Mammary epithelial cell (primary cell): ENCODE measurements around the gene C12orf75.
"Not testable (repeated sequence)": the region's sequence is repeated elsewhere in the genome, so short reads cannot be mapped to it uniquely, and the experiment has no call there.

Source experiments
- EZH2 ChIP-seq: IDR thresholded peaks from 2 replicates; pipeline ENCODE4 v1.6.1; 2012; ENCODE audit warnings: low read length, inconsistent platforms, borderline replicate concordance
- TF ChIP-seq, protein P1 (sequence below), 2 donors: IDR thresholded peaks in 1 of 2; conservative IDR thresholded peaks in 1 of 2; 2 replicates each; pipeline ENCODE4 v1.5.1; 2011 to 2012; ENCODE audit warnings: inconsistent platforms in 2 of 2, low read length in 2 of 2, mild to moderate bottlenecking in 2 of 2, control low read depth in 1 of 2, low read depth in 1 of 2; ENCODE audit not compliant: insufficient read depth in 1 of 2; ENCODE audit errors: extremely low read depth in 1 of 2

DNA sequence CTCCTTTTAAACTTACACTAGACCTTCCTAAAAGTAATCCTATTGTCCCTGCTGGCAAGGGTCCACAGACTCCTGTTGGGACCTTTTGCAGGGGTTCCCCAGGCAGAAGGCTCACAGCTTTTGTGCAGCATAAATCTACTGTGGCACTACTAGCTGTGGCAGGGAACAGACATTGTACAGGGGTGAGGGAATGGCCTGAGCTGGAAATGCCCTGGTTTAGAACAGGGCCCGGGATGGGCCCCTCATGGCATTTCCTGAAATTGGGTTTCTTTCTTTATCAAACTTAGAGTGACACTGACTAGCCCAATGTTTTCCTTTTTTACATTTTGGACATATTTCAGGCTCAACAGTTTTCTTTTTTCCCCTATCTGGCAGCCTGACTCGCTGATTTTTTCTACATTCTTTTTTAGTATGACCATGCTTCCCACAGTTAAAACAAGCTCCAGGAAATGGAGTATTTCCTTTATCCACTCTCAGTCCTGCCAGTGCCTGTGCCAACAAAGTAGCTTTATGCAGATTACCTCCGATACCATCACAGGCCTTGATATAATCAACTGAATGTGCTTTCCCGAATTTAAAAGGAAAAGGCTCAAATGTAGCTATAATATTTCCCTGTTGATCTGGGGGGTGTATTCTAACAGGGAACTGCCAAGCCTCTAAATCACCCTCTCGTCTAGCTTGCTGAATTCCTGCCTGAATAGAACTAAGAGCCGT, 22.7 kb upstream of the C12orf75 start:
- TF ChIP-seq, protein P1, sequence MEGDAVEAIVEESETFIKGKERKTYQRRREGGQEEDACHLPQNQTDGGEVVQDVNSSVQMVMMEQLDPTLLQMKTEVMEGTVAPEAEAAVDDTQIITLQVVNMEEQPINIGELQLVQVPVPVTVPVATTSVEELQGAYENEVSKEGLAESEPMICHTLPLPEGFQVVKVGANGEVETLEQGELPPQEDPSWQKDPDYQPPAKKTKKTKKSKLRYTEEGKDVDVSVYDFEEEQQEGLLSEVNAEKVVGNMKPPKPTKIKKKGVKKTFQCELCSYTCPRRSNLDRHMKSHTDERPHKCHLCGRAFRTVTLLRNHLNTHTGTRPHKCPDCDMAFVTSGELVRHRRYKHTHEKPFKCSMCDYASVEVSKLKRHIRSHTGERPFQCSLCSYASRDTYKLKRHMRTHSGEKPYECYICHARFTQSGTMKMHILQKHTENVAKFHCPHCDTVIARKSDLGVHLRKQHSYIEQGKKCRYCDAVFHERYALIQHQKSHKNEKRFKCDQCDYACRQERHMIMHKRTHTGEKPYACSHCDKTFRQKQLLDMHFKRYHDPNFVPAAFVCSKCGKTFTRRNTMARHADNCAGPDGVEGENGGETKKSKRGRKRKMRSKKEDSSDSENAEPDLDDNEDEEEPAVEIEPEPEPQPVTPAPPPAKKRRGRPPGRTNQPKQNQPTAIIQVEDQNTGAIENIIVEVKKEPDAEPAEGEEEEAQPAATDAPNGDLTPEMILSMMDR (conservative IDR thresholded peaks at IDR 0.05 in 1 of 2, IDR thresholded peaks at IDR 0.05 in 1 of 2; ENCODE audit: extremely low read depth in 1 of 2, insufficient read depth in 1 of 2, low read depth in 1 of 2, low read length in 2 of 2), result not testable (repeated sequence)
- not testable (repeated sequence) for TF ChIP-seq EZH2
